HepG2 (cell line): ENCODE results near the gene TXN2. TPM values are rescaled to one million over a fixed set of nuclear protein-coding genes. Genes with fewer than 3 reads are reported as not detected.

Experiments
- ATF2 ChIP-seq: sonication (generic); formaldehyde crosslinking; IDR thresholded peaks from 2 replicates; pipeline ENCODE4 v1.4.0; 2020; ENCODE audit warnings: missing genetic modification reagents
- DRAP1 ChIP-seq: IDR thresholded peaks from 2 replicates; pipeline ENCODE4 v1.6.1; 2016; ENCODE audit warnings: missing genetic modification reagents, missing compliant biosample characterization
- LCORL ChIP-seq, 2 experiments: fragments of 450-650 bp in 1 of 2; sonication (generic) in 1 of 2; formaldehyde crosslinking in 1 of 2; IDR thresholded peaks; 2 replicates each; pipeline versions ENCODE4 v1.5.0 to v1.6.1; 2017 to 2020; ENCODE audit warnings: antibody characterized with exemption in 1 of 2, missing genetic modification reagents in 1 of 2
- MEIS1 ChIP-seq: sonication (generic); formaldehyde crosslinking; IDR thresholded peaks from 2 replicates; pipeline ENCODE4 v1.9.0; 2021; ENCODE audit warnings: mild to moderate bottlenecking, missing genetic modification reagents, moderate library complexity, borderline replicate concordance
- MLX ChIP-seq: IDR thresholded peaks from 2 replicates; pipeline ENCODE4 v1.6.1; 2016
- MLXIP ChIP-seq: sonication (generic); formaldehyde crosslinking; IDR thresholded peaks from 2 replicates; pipeline ENCODE4 v1.9.0; 2021; ENCODE audit warnings: missing genetic modification reagents, borderline replicate concordance
- SAP130 ChIP-seq: IDR thresholded peaks from 2 replicates; pipeline ENCODE4 v1.6.1; 2016; ENCODE audit warnings: low read depth
- TARDBP ChIP-seq: sonication (generic); formaldehyde crosslinking; IDR thresholded peaks from 2 replicates; pipeline ENCODE4 v1.8.0; 2022; ENCODE audit warnings: mild to moderate bottlenecking, missing genetic modification reagents
- TBX2 ChIP-seq: sonication (generic); formaldehyde crosslinking; IDR thresholded peaks from 2 replicates; pipeline ENCODE4 v1.5.0; 2020; ENCODE audit warnings: missing genetic modification reagents, mild to moderate bottlenecking, borderline replicate concordance
- YEATS4 ChIP-seq: sonication (generic); formaldehyde crosslinking; IDR thresholded peaks from 2 replicates; pipeline ENCODE4 v1.4.0; 2020; ENCODE audit warnings: missing genetic modification reagents, borderline replicate concordance
- ZBTB42 ChIP-seq: sonication (generic); formaldehyde crosslinking; IDR thresholded peaks from 2 replicates; pipeline ENCODE4 v1.5.0; 2020; ENCODE audit warnings: mild to moderate bottlenecking, missing genetic modification reagents
- ZNF350 ChIP-seq: sonication (generic); formaldehyde crosslinking; IDR thresholded peaks from 2 replicates; pipeline ENCODE4 v1.4.0; 2020; ENCODE audit warnings: mild to moderate bottlenecking, low read depth, missing genetic modification reagents, borderline replicate concordance
- ZNF646 ChIP-seq: sonication (generic); formaldehyde crosslinking; IDR thresholded peaks from 2 replicates; pipeline ENCODE4 v1.9.0; 2021; ENCODE audit warnings: mild to moderate bottlenecking, missing genetic modification reagents
- polyA plus RNA-seq, 8 experiments: library from polyadenylated mRNA; depleted of rRNA in 3 of 8; stranded (reverse) in 7 of 8; unstranded in 1 of 8; fragments of >200 nt; fragmentation: Illumina TruSeq in 4 of 8; extraction: Trizol in 4 of 8; gene quantifications; 2 replicates each; pipeline versions ENCODE4 v1.2.1 to v1.2.3, GENCODE V29; 2011 to 2016; ENCODE audit warnings: low read depth in 4 of 8, missing spikeins in 1 of 8, mixed read lengths in 1 of 8; ENCODE audit not compliant: insufficient read depth in 1 of 8
- total RNA-seq, 5 experiments: library from RNA; depleted of rRNA; stranded (reverse); fragments of >200 nt; fragmentation: Illumina TruSeq; extraction: Trizol; gene quantifications; 2 replicates each; pipeline ENCODE4 v1.2.3, GENCODE V29; 2016; ENCODE audit warnings: low read depth in 1 of 5

The TXN2 gene
- total and polyA plus RNA-seq, 2 of the 13 experiments (the other 11 are each of a cell fraction or from before 2014, with no cell fraction given): 41.4 to 109 TPM

GRCh38 chr22:36422287-36423014 is 59.0 kb downstream of the TXN2 start (continued):
- TF ChIP-seq YEATS4 (CRISPR knock-in tag) (peak; percentile 49; the same call in 1 of the 2 replicates), TARDBP (peak; percentile 78; the same call in 1 of the 2 replicates), MEIS1 (CRISPR knock-in tag) (peak; percentile 53; the same call in 1 of the 2 replicates), SAP130 (peak; percentile 67), MLX (CRISPR knock-in tag) (no peak), MLXIP (CRISPR knock-in tag) (no peak), ZNF646 (CRISPR knock-in tag) (no peak), ATF2 (CRISPR knock-in tag) (peak; percentile 56; the same call in 1 of the 2 replicates), TBX2 (CRISPR knock-in tag) (no peak; the same call in 1 of the 2 replicates), ZBTB42 (CRISPR knock-in tag) (no peak), DRAP1 (peak; percentile 46; the same call in 1 of the 2 replicates), LCORL (IDR thresholded peaks at IDR 0.05) (no peak), LCORL (CRISPR knock-in tag; IDR thresholded peaks at IDR 0.05) (peak; percentile 71; the same call in 1 of the 2 replicates), ZNF350 (0 out of 2 replicates have a peak, but pooled peaks have one; percentile 14)
